IMR-90 (cell line): ENCODE results near the gene NTNG2. TPM values are rescaled to one million over a fixed set of nuclear protein-coding genes. Genes with fewer than 3 reads are reported as not detected.

ENCODE experiments used
- ATAC-seq: fragments of 200-7000 bp; cut with Tn5 transposase; 2 replicates; pipeline ENCODE4 v1.9.1; 2020; ENCODE audit warnings: low read depth, mild to moderate bottlenecking, moderate library complexity
- BruUV-seq: library from RNA; stranded (reverse); fragments of 400-500 nt; replicated peaks from 2 replicates; lab custom pipeline; 2021; lab: Mats Ljungman, UMichigan
- CTCF ChIA-PET: fragments of 300-600 bp; formaldehyde crosslinking; extraction: SDS; loops from one replicate; lab custom pipeline; 2021; ENCODE audit warnings: antibody characterized with exemption; lab: Yijun Ruan, JAX
- POLR2A ChIA-PET: fragments of 300-600 bp; sonication (Branson Sonifier 250); formaldehyde crosslinking; loops from one replicate; lab custom pipeline; 2022; ENCODE audit warnings: antibody characterized with exemption; ENCODE audit not compliant: unreplicated experiment; lab: Charles Lee
- DNase-seq: peaks from one replicate; pipeline ENCODE4 v3.0.0; 2013
- H2AFZ ChIP-seq: replicated peaks from 2 replicates; pipeline ENCODE3; 2013; ENCODE audit warnings: low read length, mild to moderate bottlenecking; ENCODE audit not compliant: poor library complexity
- H2AK5ac ChIP-seq: 2 replicates; pipeline ENCODE4 v1.6.1; 2013; ENCODE audit warnings: low read depth, low read length, inconsistent platforms
- H2AK9ac ChIP-seq: replicated peaks from 2 replicates; pipeline ENCODE3; 2013; ENCODE audit warnings: mild to moderate bottlenecking, low read depth, low read length, moderate library complexity; ENCODE audit not compliant: poor library complexity
- H2BK120ac ChIP-seq: 2 replicates; pipeline ENCODE4 v1.6.1; 2013; ENCODE audit warnings: low read depth, low read length, inconsistent platforms
- H2BK15ac ChIP-seq: 3 replicates; pipeline ENCODE4 v1.6.1; 2013; ENCODE audit warnings: low read depth, low read length, inconsistent platforms
- H2BK20ac ChIP-seq: 2 replicates; pipeline ENCODE4 v1.6.1; 2013; ENCODE audit warnings: low read depth, mild to moderate bottlenecking, inconsistent platforms, low read length, moderate library complexity
- H2BK5ac ChIP-seq: 2 replicates; pipeline ENCODE4 v1.6.1; 2013; ENCODE audit warnings: mild to moderate bottlenecking, low read depth, low read length, inconsistent platforms; ENCODE audit not compliant: poor library complexity, severe bottlenecking
- H3K14ac ChIP-seq: replicated peaks from 2 replicates; pipeline ENCODE4 v1.6.1; 2013; ENCODE audit warnings: low read depth, low read length, inconsistent platforms
- H3K18ac ChIP-seq: 2 replicates; pipeline ENCODE4 v1.6.1; 2013; ENCODE audit warnings: low read depth, low read length, control low read depth
- H3K23ac ChIP-seq: 2 replicates; pipeline ENCODE4 v1.6.1; 2013; ENCODE audit warnings: low read depth, low read length, inconsistent platforms
- H3K27ac ChIP-seq: 2 replicates; pipeline ENCODE4 v1.5.1; 2013; ENCODE audit warnings: mild to moderate bottlenecking, control low read depth, low read length; ENCODE audit not compliant: insufficient read depth
- H3K27me3 ChIP-seq: 2 replicates; pipeline ENCODE4 v1.6.1; 2013; ENCODE audit warnings: low read length; ENCODE audit not compliant: control insufficient read depth, insufficient read depth
- H3K36me3 ChIP-seq: 2 replicates; pipeline ENCODE4 v1.6.1; 2013; ENCODE audit warnings: low read length, mixed read lengths; ENCODE audit not compliant: control insufficient read depth, insufficient read depth
- H3K4ac ChIP-seq: 2 replicates; pipeline ENCODE4 v1.6.1; 2013; ENCODE audit warnings: low read depth, low read length, inconsistent platforms
- H3K4me1 ChIP-seq: 2 replicates; pipeline ENCODE4 v1.6.1; 2013; ENCODE audit warnings: low read length, mixed read lengths; ENCODE audit not compliant: control insufficient read depth, insufficient read depth
- H3K4me2 ChIP-seq: 2 replicates; pipeline ENCODE4 v1.6.1; 2013; ENCODE audit warnings: low read depth, mild to moderate bottlenecking, control low read depth, low read length, moderate library complexity
- H3K4me3 ChIP-seq: 2 replicates; pipeline ENCODE4 v1.5.1; 2013; ENCODE audit warnings: low read depth, mild to moderate bottlenecking, control low read depth, low read length, moderate library complexity; ENCODE audit not compliant: insufficient read depth
- H3K56ac ChIP-seq: 2 replicates; pipeline ENCODE4 v1.6.1; 2013; ENCODE audit warnings: low read length, inconsistent platforms; ENCODE audit not compliant: insufficient read depth; ENCODE audit errors: extremely low read depth
- H3K79me1 ChIP-seq, 2 experiments: 2 replicates each; pipeline ENCODE4 v1.6.1; 2013; ENCODE audit warnings: low read length in 2 of 2, inconsistent platforms in 1 of 2, low read depth in 1 of 2
- H3K9ac ChIP-seq: 2 replicates; pipeline ENCODE4 v1.6.1; 2013; ENCODE audit warnings: low read depth, low read length, control low read depth
- H3K9me1 ChIP-seq: 2 replicates; pipeline ENCODE4 v1.6.1; 2013; ENCODE audit warnings: low read length, inconsistent platforms; ENCODE audit not compliant: insufficient read depth
- H3K9me3 ChIP-seq: 2 replicates; pipeline ENCODE4 v1.6.1; 2013; ENCODE audit warnings: low read length; ENCODE audit not compliant: control insufficient read depth, insufficient read depth
- H4K20me1 ChIP-seq: 2 replicates; pipeline ENCODE4 v1.6.1; 2013; ENCODE audit warnings: low read length, inconsistent platforms; ENCODE audit not compliant: insufficient read depth
- H4K5ac ChIP-seq: 2 replicates; pipeline ENCODE4 v1.6.1; 2013; ENCODE audit warnings: mild to moderate bottlenecking, low read depth, low read length, control low read depth
- H4K8ac ChIP-seq, 2 experiments: 2 replicates each; pipeline ENCODE4 v1.6.1; 2013; ENCODE audit warnings: low read depth in 2 of 2, low read length in 2 of 2, control low read depth in 1 of 2, inconsistent platforms in 1 of 2
- H4K91ac ChIP-seq: 2 replicates; pipeline ENCODE4 v1.6.1; 2013; ENCODE audit warnings: low read depth, low read length, inconsistent platforms; ENCODE audit not compliant: insufficient read depth
- CEBPB ChIP-seq: IDR thresholded peaks from 2 replicates; pipeline ENCODE4 v1.6.1; 2012; ENCODE audit warnings: low read depth, low read length, improper control_type of control experiment
- FOS ChIP-seq: fragments of 150-350 bp; IDR thresholded peaks from 2 replicates; pipeline ENCODE4 v1.6.1; 2016; ENCODE audit warnings: low read depth, low read length
- RAD21 ChIP-seq: IDR thresholded peaks from 2 replicates; pipeline ENCODE4 v1.6.1; 2012; ENCODE audit warnings: low read length, improper control_type of control experiment
- WGBS, 2 experiments: methylation state at CpG; one replicate each; pipeline versions ENCODE4 v1.1.5 to v1.1.7; 2013; ENCODE audit warnings: missing lambda C conversion rate in 2 of 2; ENCODE audit not compliant: insufficient read length in 1 of 2; ENCODE audit errors: extremely low coverage in 2 of 2; 5-methylcytosine and 5-hydroxymethylcytosine counted together
- dilution Hi-C: fragments of 300-500 bp; cut with HindIII; formaldehyde crosslinking; loops from one replicate; pipeline ENCODE4 v1.14.3; 2018; ENCODE audit warnings: low sequenced_read_pairs; ENCODE audit not compliant: unreplicated experiment
- in situ Hi-C: fragments of 300-500 bp; cut with MboI; formaldehyde crosslinking; loops from 3 replicates; pipeline ENCODE4 v1.14.3; 2019; ENCODE audit warnings: low sequenced_read_pairs, inconsistent platforms, mixed read lengths
- intact Hi-C: fragments of 100-400 bp; cut with micrococcal nuclease; formaldehyde crosslinking; loops from 2 replicates; pipeline ENCODE4 v1.10.0; 2022
- polyA plus RNA-seq, 3 experiments: library from polyadenylated mRNA; depleted of rRNA; stranded (reverse); fragments of >200 nt; gene quantifications; 2 replicates each; pipeline ENCODE4 v1.2.3, GENCODE V29; 2012; ENCODE audit warnings: low replicate concordance in 1 of 3
- total RNA-seq: library from RNA; depleted of rRNA; stranded (reverse); fragments of >200 nt; gene quantifications from 2 replicates; pipeline ENCODE4 v1.2.3, GENCODE V29; 2012

NTNG2 gene
- total and polyA plus RNA-seq, 2 of the 4 experiments (the other 2 are of a cell fraction): 0.54 to 0.84 TPM

DNA sequence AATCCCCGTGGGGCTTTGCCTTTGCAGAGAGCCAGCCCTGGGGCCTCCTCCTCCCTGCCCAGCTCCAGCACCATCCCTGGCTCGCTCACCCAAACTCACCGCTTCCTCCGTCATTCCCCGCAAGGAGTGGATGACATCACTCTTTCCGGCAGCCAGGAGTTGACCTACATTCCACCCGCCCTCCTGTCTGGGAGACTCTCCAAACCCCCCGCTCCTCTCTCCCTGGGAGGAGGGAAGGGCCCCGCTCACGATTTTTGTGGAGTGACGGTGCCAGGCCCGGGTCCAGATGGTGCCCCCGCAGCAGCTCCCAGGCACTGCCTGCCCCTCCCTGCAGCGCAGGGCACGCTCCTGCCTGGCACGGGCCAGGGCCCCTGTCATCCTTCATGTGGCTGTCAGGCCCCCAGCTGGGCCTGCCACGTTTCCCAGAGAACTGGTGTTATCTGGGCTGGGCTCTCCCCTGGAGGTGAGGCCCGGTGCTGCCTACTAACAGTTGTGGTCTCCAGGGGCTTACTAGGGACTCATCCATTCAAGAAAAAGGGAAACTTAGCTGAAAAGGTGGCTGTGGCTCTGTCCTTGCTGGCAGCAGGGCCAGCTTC, 52.3 kb downstream of the NTNG2 start (continued):
- peak; percentile 55; the same call in 1 of the 2 replicates for TF ChIP-seq FOS

DNA sequence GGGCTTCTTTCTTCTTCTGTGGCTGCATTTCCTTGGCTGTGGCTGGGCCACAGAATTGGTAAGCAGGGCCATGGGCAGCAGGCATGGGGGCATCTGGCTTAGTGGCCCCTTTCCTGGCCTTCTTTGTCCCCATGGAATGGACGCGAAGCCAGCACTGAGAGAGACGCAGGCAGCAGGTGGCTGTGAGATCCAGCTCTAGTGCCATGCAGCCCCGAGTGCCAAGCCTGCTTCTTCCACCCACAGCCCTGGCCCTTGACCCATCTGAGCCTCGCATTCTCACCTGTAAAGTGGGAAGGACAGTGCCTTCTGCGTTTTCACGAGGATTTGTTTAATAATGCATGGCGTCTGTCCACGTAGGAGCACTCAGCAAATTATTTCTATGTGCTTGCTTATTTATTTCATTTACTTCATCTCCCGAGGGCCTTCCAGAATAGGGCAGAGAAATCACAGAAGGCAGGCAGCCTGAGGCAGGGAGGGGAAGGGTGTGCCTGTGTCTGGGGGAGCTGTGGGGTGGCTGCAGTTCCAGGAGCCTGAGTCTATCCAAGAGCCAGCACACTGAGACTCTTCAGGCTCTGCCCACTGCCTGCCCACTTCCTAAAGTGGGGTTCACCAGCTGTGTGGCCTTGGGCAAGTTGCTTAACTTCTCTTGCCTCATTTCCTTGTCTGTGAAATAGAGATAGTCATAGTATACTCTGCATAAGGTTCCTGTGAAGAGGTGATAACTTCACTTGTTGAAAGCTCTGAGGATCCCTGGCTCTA, 55.2 kb downstream of the NTNG2 start:
- H4K8ac ChIP-seq: no peak overlapping the region
- ATAC-seq (no peak), DNase-seq (no peak)
- no peak overlapping the region for H3K23ac ChIP-seq
- no peak overlapping the region for H3K18ac ChIP-seq
- no TSS peak for BruUV-seq
- POLR2A ChIA-PET: interaction anchor here (0.6 kb wide), 1 partner anchor 1070 kb away, joined by 3 read pairs; no protein-coding TSS in a partner anchor
- H3K9me3 ChIP-seq: no peaks in the 10 kb centered on the region
- H4K20me1 ChIP-seq: no peaks in the 10 kb centered on the region
- H2BK15ac ChIP-seq: no peak overlapping the region
- H2AK5ac ChIP-seq: no peak overlapping the region
- H3K36me3 ChIP-seq: no peaks in the 10 kb centered on the region
- H3K14ac ChIP-seq: no peak overlapping the region
- dilution Hi-C loops (no loop called here), in situ Hi-C loops (no loop called here), intact Hi-C loops (no loop called here)
- H3K4me3 ChIP-seq: no peak overlapping the region
- no peak overlapping the region for H3K4ac ChIP-seq
- peak overlapping the region; percentile 47 for H2AK9ac ChIP-seq
- H3K79me1 ChIP-seq: no peaks in the 10 kb centered on the region
- WGBS, 2 experiments: no CpG with 5 or more reads among the region's 10 CpGs
- H4K91ac ChIP-seq: no peak overlapping the region
- CTCF ChIA-PET: interaction anchor here (0.9 kb wide), 1 partner anchor 19 kb away, joined by 3 read pairs; no protein-coding TSS in a partner anchor
- no peak overlapping the region for H2AFZ ChIP-seq
- H3K4me1 ChIP-seq: peaks cover 6% of the 10 kb centered on the region
- H3K27me3 ChIP-seq: peaks cover 40% of the 10 kb centered on the region
- H3K56ac ChIP-seq: no peak overlapping the region
- peaks cover 8% of the 10 kb centered on the region; the same call in 1 of the 2 replicates for H3K9me1 ChIP-seq
- H3K4me2 ChIP-seq: no peak overlapping the region
- no peak overlapping the region for H4K5ac ChIP-seq
- no peak overlapping the region for H2BK5ac ChIP-seq
- H3K9ac ChIP-seq: no peak overlapping the region
- no peak overlapping the region for H3K27ac ChIP-seq
- TF ChIP-seq CEBPB (peak; percentile 52; the same call in 1 of the 2 replicates), RAD21 (no peak)
- H2BK20ac ChIP-seq: no peak overlapping the region
- H2BK120ac ChIP-seq: no peak overlapping the region
